Stomach smooth muscle (tissue), 2 donors: Measurements from ENCODE around the gene ZNF488.

Experiments used
- H3K27ac ChIP-seq: one replicate; pipeline ENCODE4 v1.7.0; 2013; ENCODE audit warnings: mild to moderate bottlenecking, low read length, inconsistent platforms
- H3K27me3 ChIP-seq, 2 donors: one replicate each; pipeline ENCODE4 v1.7.0; 2013; ENCODE audit warnings: low read length in 2 of 2; ENCODE audit not compliant: insufficient read depth in 2 of 2, control insufficient read depth in 1 of 2
- H3K36me3 ChIP-seq, 2 donors: one replicate each; pipeline ENCODE4 v1.7.0; 2013; ENCODE audit warnings: low read length in 2 of 2; ENCODE audit not compliant: control insufficient read depth in 2 of 2, insufficient read depth in 2 of 2
- H3K4me1 ChIP-seq: one replicate; pipeline ENCODE4 v1.7.0; 2013; ENCODE audit warnings: low read length; ENCODE audit not compliant: control insufficient read depth, insufficient read depth
- H3K4me3 ChIP-seq, 2 donors: one replicate each; pipeline ENCODE4 v1.7.0; 2013; ENCODE audit warnings: low read length in 2 of 2
- H3K9ac ChIP-seq, 2 donors: one replicate each; pipeline ENCODE4 v1.7.0; 2013; ENCODE audit warnings: low read length in 2 of 2, mild to moderate bottlenecking in 1 of 2
- H3K9me3 ChIP-seq, 2 donors: one replicate each; pipeline ENCODE4 v1.7.0; 2013; ENCODE audit warnings: low read length in 2 of 2; ENCODE audit not compliant: control insufficient read depth in 2 of 2
- donor health status: healthy.
- donor health status: Pancreatic carcinoma.

Gene ZNF488

DNA sequence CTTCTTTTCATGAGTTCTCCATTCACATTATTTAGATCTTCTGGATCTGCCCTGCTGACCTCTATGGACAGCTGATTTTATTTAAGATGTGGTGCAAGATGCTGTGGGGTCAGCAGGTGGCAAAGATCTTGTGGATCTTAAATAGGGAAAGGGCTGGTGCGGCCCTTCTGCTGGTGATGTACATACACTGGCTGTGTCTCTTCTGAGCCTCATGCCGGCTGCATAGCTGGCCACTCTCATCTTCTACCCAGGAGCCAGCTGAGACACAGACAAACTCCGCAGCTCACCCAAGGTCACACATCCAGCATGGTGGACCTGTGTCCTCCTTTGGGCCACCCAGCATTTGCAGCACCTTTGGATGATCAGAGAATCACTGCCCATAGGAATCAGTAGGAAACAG is 26.2 kb downstream of the ZNF488 start:
- Histone ChIP-seq H3K4me1 (no peaks in the 10 kb centered on the region), H3K36me3 (no peaks in the 10 kb centered on the region), H3K27ac (no peak overlapping the region), H3K9ac (no peak overlapping the region), H3K9me3 (no peaks in the 10 kb centered on the region), H3K4me3 (no peak overlapping the region), H3K27me3 (peaks cover 0 to 2% of the 10 kb centered on the region in 2 donors)

GRCh38 chr10:47357131-47357582 is 26.9 kb downstream of the ZNF488 start:
- H3K27me3 ChIP-seq, result peaks cover 0 to 2% of the 10 kb centered on the region in 2 donors
- no peaks in the 10 kb centered on the region for H3K36me3 ChIP-seq
- no peaks in the 10 kb centered on the region for H3K9me3 ChIP-seq
- no peak overlapping the region for H3K9ac ChIP-seq
- no peak overlapping the region for H3K4me3 ChIP-seq
- no peak overlapping the region for H3K27ac ChIP-seq
- H3K4me1 ChIP-seq, result no peaks in the 10 kb centered on the region

GRCh38 chr10:47356708-47357107 is 27.4 kb downstream of the ZNF488 start:
- Histone ChIP-seq H3K4me3 (no peak overlapping the region), H3K27ac (no peak overlapping the region), H3K36me3 (no peaks in the 10 kb centered on the region), H3K9ac (no peak overlapping the region), H3K9me3 (no peaks in the 10 kb centered on the region), H3K27me3 (peaks cover 0 to 2% of the 10 kb centered on the region in 2 donors), H3K4me1 (no peaks in the 10 kb centered on the region)

GRCh38 chr10:47354900-47355299 is 29.2 kb downstream of the ZNF488 start:
- Histone ChIP-seq H3K4me3 (no peak overlapping the region), H3K4me1 (no peaks in the 10 kb centered on the region), H3K36me3 (no peaks in the 10 kb centered on the region), H3K27me3 (peaks cover 0 to 2% of the 10 kb centered on the region in 2 donors), H3K9me3 (no peaks in the 10 kb centered on the region), H3K27ac (no peak overlapping the region), H3K9ac (no peak overlapping the region)

DNA sequence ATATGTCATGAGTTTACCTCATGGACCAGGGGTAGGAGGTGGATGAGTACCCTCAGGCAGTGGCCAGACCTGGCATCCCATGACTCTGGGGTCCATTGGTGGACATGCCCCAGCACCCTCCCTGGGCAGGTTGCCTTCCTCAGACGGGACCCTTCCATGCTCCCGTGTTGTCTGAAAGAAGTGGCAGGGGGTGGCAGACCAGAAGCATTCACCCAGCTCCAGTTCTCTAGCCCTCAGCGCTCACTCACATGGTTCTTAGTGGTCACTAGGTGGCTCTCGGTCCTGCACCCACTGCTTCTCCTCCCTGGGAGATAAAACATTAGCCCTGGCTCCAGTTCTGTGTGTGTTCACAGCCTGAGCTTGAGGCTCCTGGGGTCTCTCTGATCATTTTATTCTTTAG is 29.9 kb downstream of the ZNF488 start:
- Histone ChIP-seq H3K4me3 (no peak overlapping the region), H3K9ac (no peak overlapping the region), H3K36me3 (no peaks in the 10 kb centered on the region), H3K9me3 (no peaks in the 10 kb centered on the region), H3K4me1 (no peaks in the 10 kb centered on the region), H3K27me3 (peaks cover 0 to under 1% of the 10 kb centered on the region in 2 donors), H3K27ac (no peak overlapping the region)

DNA sequence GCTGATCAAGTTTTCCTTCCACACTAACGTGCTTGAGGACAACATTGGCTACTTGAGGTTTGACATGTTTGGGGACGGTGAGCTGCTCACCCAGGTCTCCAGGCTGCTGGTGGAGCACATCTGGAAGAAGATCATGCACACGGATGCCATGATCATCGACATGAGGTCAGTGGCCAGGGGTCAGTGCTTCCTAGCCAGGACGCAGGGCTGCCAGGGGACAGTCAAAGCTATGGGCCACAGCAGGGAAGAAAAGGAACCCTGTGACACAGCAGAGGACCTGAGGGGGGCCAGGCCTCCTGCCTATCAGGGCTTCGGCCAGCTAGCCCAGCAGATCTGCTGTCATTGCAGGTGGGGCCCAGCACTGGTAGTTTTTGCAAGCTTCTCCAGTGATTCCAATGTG is 30.7 kb downstream of the ZNF488 start:
- no peak overlapping the region for H3K27ac ChIP-seq
- H3K27me3 ChIP-seq, result no peaks in the 10 kb centered on the region
- H3K4me1 ChIP-seq, result no peaks in the 10 kb centered on the region
- no peaks in the 10 kb centered on the region for H3K9me3 ChIP-seq
- no peaks in the 10 kb centered on the region for H3K36me3 ChIP-seq
- no peak overlapping the region for H3K9ac ChIP-seq
- no peak overlapping the region for H3K4me3 ChIP-seq

- no peak overlapping the region for H3K27ac ChIP-seq
Observed at GRCh38 chr10:47351899-47352815, 31.9 kb downstream of the ZNF488 start.

DNA sequence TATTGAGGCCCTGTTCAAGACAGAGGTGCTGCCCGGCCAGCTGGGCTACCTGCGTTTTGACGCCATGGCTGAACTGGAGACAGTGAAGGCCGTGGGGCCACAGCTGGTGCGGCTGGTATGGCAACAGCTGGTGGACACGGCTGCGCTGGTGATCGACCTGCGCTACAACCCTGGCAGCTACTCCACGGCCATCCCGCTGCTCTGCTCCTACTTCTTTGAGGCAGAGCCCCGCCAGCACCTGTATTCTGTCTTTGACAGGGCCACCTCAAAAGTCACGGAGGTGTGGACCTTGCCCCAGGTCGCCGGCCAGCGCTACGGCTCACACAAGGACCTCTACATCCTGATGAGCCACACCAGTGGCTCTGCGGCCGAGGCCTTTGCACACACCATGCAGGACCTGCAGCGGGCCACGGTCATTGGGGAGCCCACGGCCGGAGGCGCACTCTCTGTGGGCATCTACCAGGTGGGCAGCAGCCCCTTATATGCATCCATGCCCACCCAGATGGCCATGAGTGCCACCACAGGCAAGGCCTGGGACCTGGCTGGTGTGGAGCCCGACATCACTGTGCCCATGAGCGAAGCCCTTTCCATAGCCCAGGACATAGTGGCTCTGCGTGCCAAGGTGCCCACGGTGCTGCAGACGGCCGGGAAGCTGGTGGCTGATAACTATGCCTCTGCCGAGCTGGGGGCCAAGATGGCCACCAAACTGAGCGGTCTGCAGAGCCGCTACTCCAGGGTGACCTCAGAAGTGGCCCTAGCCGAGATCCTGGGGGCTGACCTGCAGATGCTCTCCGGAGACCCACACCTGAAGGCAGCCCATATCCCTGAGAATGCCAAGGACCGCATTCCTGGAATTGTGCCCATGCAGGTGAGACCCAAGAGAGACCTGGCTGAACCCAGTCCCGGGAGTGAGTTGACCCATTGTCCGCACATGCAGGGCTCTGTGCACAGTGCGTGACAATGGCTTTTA is 33.1 kb downstream of the ZNF488 start:
- Histone ChIP-seq H3K9ac (no peak overlapping the region), H3K27me3 (no peaks in the 10 kb centered on the region), H3K4me3 (no peak overlapping the region), H3K9me3 (no peaks in the 10 kb centered on the region), H3K4me1 (no peaks in the 10 kb centered on the region), H3K36me3 (no peaks in the 10 kb centered on the region), H3K27ac (no peak overlapping the region)

More at GRCh38 chr10:47351899-47352815, 31.9 kb downstream of the ZNF488 start:
- Histone ChIP-seq H3K4me3 (no peak overlapping the region), H3K9ac (no peak overlapping the region), H3K36me3 (no peaks in the 10 kb centered on the region), H3K9me3 (no peaks in the 10 kb centered on the region), H3K4me1 (no peaks in the 10 kb centered on the region), H3K27me3 (no peaks in the 10 kb centered on the region)

DNA sequence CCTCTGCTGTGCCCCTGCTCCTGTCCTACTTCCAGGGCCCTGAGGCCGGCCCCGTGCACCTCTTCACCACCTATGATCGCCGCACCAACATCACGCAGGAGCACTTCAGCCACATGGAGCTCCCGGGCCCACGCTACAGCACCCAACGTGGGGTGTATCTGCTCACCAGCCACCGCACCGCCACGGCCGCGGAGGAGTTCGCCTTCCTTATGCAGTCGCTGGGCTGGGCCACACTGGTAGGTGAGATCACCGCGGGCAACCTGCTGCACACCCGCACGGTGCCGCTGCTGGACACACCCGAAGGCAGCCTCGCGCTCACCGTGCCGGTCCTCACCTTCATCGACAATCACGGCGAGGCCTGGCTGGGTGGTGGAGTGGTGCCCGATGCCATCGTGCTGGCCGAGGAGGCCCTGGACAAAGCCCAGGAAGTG is 34.1 kb downstream of the ZNF488 start:
- Histone ChIP-seq H3K9me3 (no peaks in the 10 kb centered on the region), H3K9ac (no peak overlapping the region), H3K4me1 (no peaks in the 10 kb centered on the region), H3K27ac (no peak overlapping the region), H3K27me3 (no peaks in the 10 kb centered on the region), H3K36me3 (no peaks in the 10 kb centered on the region), H3K4me3 (no peak overlapping the region)

DNA sequence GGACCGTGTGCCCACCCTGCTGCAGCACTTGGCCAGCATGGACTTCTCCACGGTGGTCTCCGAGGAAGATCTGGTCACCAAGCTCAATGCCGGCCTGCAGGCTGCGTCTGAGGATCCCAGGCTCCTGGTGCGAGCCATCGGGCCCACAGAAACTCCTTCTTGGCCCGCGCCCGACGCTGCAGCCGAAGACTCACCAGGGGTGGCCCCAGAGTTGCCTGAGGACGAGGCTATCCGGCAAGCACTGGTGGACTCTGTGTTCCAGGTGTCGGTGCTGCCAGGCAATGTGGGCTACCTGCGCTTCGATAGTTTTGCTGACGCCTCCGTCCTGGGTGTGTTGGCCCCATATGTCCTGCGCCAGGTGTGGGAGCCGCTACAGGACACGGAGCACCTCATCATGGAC is 34.6 kb downstream of the ZNF488 start:
- Histone ChIP-seq H3K36me3 (no peaks in the 10 kb centered on the region), H3K9me3 (no peaks in the 10 kb centered on the region), H3K4me3 (no peak overlapping the region), H3K9ac (no peak overlapping the region), H3K27ac (no peak overlapping the region), H3K4me1 (no peaks in the 10 kb centered on the region), H3K27me3 (no peaks in the 10 kb centered on the region)
